Spinal cord (tissue), 10 donors: Measurements from ENCODE around the gene CAPN8. TPM values are rescaled to one million over a fixed set of nuclear protein-coding genes. Genes with fewer than 3 reads are reported as not detected.

ENCODE experiments used
- DNase-seq, 6 donors: peaks; one replicate each; pipeline versions ENCODE4 v3.0.0 to v3.0.0-alpha.2; 2013 to 2015; ENCODE audit warnings: low spot score in 6 of 6, low read depth in 4 of 6
- H3K27ac ChIP-seq: one replicate; pipeline ENCODE4 v1.5.1; 2013; ENCODE audit warnings: low read depth, low read length, control low read depth
- H3K27me3 ChIP-seq: one replicate; pipeline ENCODE4 v1.6.1; 2013; ENCODE audit warnings: low read length; ENCODE audit not compliant: control insufficient read depth, insufficient read depth
- H3K36me3 ChIP-seq: one replicate; pipeline ENCODE4 v1.6.1; 2013; ENCODE audit warnings: low read length; ENCODE audit not compliant: control insufficient read depth, insufficient read depth
- H3K4me1 ChIP-seq: one replicate; pipeline ENCODE4 v1.6.1; 2013; ENCODE audit warnings: low read length; ENCODE audit not compliant: control insufficient read depth, insufficient read depth
- H3K4me3 ChIP-seq: one replicate; pipeline ENCODE4 v1.5.1; 2013; ENCODE audit warnings: low read depth, low read length, control low read depth
- H3K9me3 ChIP-seq: one replicate; pipeline ENCODE4 v1.6.1; 2013; ENCODE audit warnings: low read length; ENCODE audit not compliant: control insufficient read depth, insufficient read depth
- WGBS: methylation state at CpG from one replicate; pipeline ENCODE4 v1.1.5; 2013; ENCODE audit warnings: missing lambda C conversion rate; ENCODE audit not compliant: insufficient coverage; 5-methylcytosine and 5-hydroxymethylcytosine counted together
- polyA plus RNA-seq, 2 donors: library from polyadenylated mRNA; unstranded; fragments of 120-200 nt; gene quantifications; one replicate each; pipeline ENCODE4 v1.2.1, GENCODE V29; 2013; ENCODE audit not compliant: insufficient read length in 2 of 2
- total RNA-seq, 2 donors: library from RNA; depleted of rRNA in 1 of 2; stranded (reverse); fragments of 120-200 nt in 1 of 2; fragments of >200 nt in 1 of 2; gene quantifications; one replicate each; pipeline versions ENCODE4 v1.2.3 to v1.2.4, GENCODE V29; 2013 to 2014
- donor health status: healthy.

CAPN8 gene
- total and polyA plus RNA-seq, 4 donors = 0.10 to 0.99 (median 0.53) TPM

GRCh38 chr1:223540485-223541106 lies 124.9 kb downstream of the CAPN8 start:
- Histone ChIP-seq H3K9me3 (no peaks in the 10 kb centered on the region), H3K36me3 (no peaks in the 10 kb centered on the region), H3K4me1 (peaks cover 19% of the 10 kb centered on the region), H3K4me3 (no peak overlapping the region), H3K27me3 (peaks cover 3% of the 10 kb centered on the region), H3K27ac (no peak overlapping the region)
- WGBS = 56% methylated on average over 6 of the region's 11 CpGs
- peak in 1 of 6 donors; percentile 39 for DNase-seq

- peak in 2 of 6 donors; percentile 16 to 30 for DNase-seq
- Histone ChIP-seq H3K27me3 (peaks cover 3% of the 10 kb centered on the region), H3K27ac (no peak overlapping the region), H3K4me3 (no peak overlapping the region), H3K9me3 (no peaks in the 10 kb centered on the region), H3K4me1 (peaks cover 19% of the 10 kb centered on the region), H3K36me3 (no peaks in the 10 kb centered on the region)
- 69% methylated on average over 2 of the region's 3 CpGs for WGBS
These were observed 125.8 kb downstream of the CAPN8 start for GRCh38 chr1:223539750-223540149.

GRCh38 chr1:223538981-223539380 lies 126.5 kb downstream of the CAPN8 start:
- Histone ChIP-seq H3K27me3 (peaks cover 3% of the 10 kb centered on the region), H3K4me1 (peaks cover 21% of the 10 kb centered on the region), H3K9me3 (no peaks in the 10 kb centered on the region), H3K27ac (no peak overlapping the region), H3K36me3 (no peaks in the 10 kb centered on the region), H3K4me3 (no peak overlapping the region)
- peak in 2 of 6 donors; percentile 57 to 61 for DNase-seq
- 44% methylated on average over 7 of the region's 7 CpGs for WGBS

- Histone ChIP-seq H3K27ac (no peak overlapping the region), H3K4me3 (no peak overlapping the region), H3K4me1 (peaks cover 16% of the 10 kb centered on the region), H3K27me3 (peaks cover 3% of the 10 kb centered on the region), H3K9me3 (no peaks in the 10 kb centered on the region), H3K36me3 (no peaks in the 10 kb centered on the region)
- WGBS = 81% methylated on average over 5 of the region's 5 CpGs
- peak in 2 of 6 donors; percentile 29 to 53 for DNase-seq
These were observed 130.2 kb downstream of the CAPN8 start for GRCh38 chr1:223535319-223535718.

GRCh38 chr1:223534677-223535076 lies 130.8 kb downstream of the CAPN8 start:
- Histone ChIP-seq H3K4me3 (no peak overlapping the region), H3K27ac (no peak overlapping the region), H3K4me1 (peaks cover 11% of the 10 kb centered on the region), H3K36me3 (no peaks in the 10 kb centered on the region), H3K27me3 (no peaks in the 10 kb centered on the region), H3K9me3 (no peaks in the 10 kb centered on the region)
- DNase-seq = no peak
- 90% methylated on average over 2 of the region's 3 CpGs for WGBS

- 82% methylated on average over 2 of the region's 2 CpGs for WGBS
- Histone ChIP-seq H3K4me1 (peaks cover 4% of the 10 kb centered on the region), H3K9me3 (no peaks in the 10 kb centered on the region), H3K4me3 (no peak overlapping the region), H3K36me3 (no peaks in the 10 kb centered on the region), H3K27me3 (no peaks in the 10 kb centered on the region), H3K27ac (no peak overlapping the region)
- peak in 1 of 6 donors; percentile 88 for DNase-seq
These were observed 131.8 kb downstream of the CAPN8 start for GRCh38 chr1:223533708-223534107.

- H3K27me3 ChIP-seq = no peaks in the 10 kb centered on the region
- WGBS = 12% methylated on average over 5 of the region's 11 CpGs
- peak in 4 of 6 donors; percentile 24 to 83 (median 59) for DNase-seq
- no peaks in the 10 kb centered on the region for H3K36me3 ChIP-seq
- no peaks in the 10 kb centered on the region for H3K9me3 ChIP-seq
- H3K4me3 ChIP-seq = no peak overlapping the region
- H3K27ac ChIP-seq = no peak overlapping the region
- peaks cover 2% of the 10 kb centered on the region for H3K4me1 ChIP-seq
These were observed 133.7 kb downstream of the CAPN8 start for GRCh38 chr1:223531742-223532341.

- H3K9me3 ChIP-seq = no peaks in the 10 kb centered on the region
- 80% methylated on average over 2 of the region's 3 CpGs for WGBS
- H3K27ac ChIP-seq = no peak overlapping the region
- H3K27me3 ChIP-seq = no peaks in the 10 kb centered on the region
- no peak overlapping the region for H3K4me3 ChIP-seq
- H3K36me3 ChIP-seq = no peaks in the 10 kb centered on the region
- H3K4me1 ChIP-seq = peaks cover 3% of the 10 kb centered on the region
- DNase-seq = no peak
These were observed 139.5 kb downstream of the CAPN8 start for GRCh38 chr1:223525957-223526356.

GRCh38 chr1:223525546-223525945 lies 140.0 kb downstream of the CAPN8 start:
- no peaks in the 10 kb centered on the region for H3K36me3 ChIP-seq
- no peak overlapping the region for H3K27ac ChIP-seq
- DNase-seq = no peak
- no peak overlapping the region for H3K4me3 ChIP-seq
- no peaks in the 10 kb centered on the region for H3K9me3 ChIP-seq
- no peaks in the 10 kb centered on the region for H3K27me3 ChIP-seq
- 100% methylated on average over 1 of the region's 3 CpGs for WGBS
- H3K4me1 ChIP-seq = peaks cover 3% of the 10 kb centered on the region

- peaks cover 3% of the 10 kb centered on the region for H3K4me1 ChIP-seq
- no peak overlapping the region for H3K27ac ChIP-seq
- no peaks in the 10 kb centered on the region for H3K27me3 ChIP-seq
- H3K4me3 ChIP-seq = no peak overlapping the region
- H3K9me3 ChIP-seq = no peaks in the 10 kb centered on the region
- no peak for DNase-seq
- WGBS = 70% methylated on average over 1 of the region's 4 CpGs
- no peaks in the 10 kb centered on the region for H3K36me3 ChIP-seq
These were observed 140.5 kb downstream of the CAPN8 start for GRCh38 chr1:223524930-223525451.
